Measurements from ENCODE around the gene TMEM190. TPM values are rescaled to one million over a fixed set of nuclear protein-coding genes. Genes with fewer than 3 reads are reported as not detected.
A peak's percentile ranks its signal among the peaks of the same experiment; 100 is the strongest.

Gene TMEM190
- total RNA-seq, 4 donors from 2014 or later: 2.7 TPM; not detected in 3

- no peak for DNase-seq (ENCODE audit: low spot score in 2 of 2)
- no peak for TF ChIP-seq EP300 (IDR thresholded peaks at IDR 0.05)
- TF ChIP-seq POLR2A (IDR thresholded peaks at IDR 0.05): no peak
- TF ChIP-seq CTCF (IDR thresholded peaks at IDR 0.05): no peak
- H3K36me3 ChIP-seq: peaks cover 0 to 56% (median 0%) of the 10 kb centered on the region in 3 donors
- H3K4me1 ChIP-seq: peaks cover 0 to 55% (median 26%) of the 10 kb centered on the region in 4 donors
- H3K9me3 ChIP-seq: no peaks in the 10 kb centered on the region
- WGBS, 2 donors: 64 to 71% methylated on average over 9 of the region's 9 CpGs
- H3K27ac ChIP-seq: no peak overlapping the region
- no peaks in the 10 kb centered on the region for H3K27me3 ChIP-seq
- no peak overlapping the region for H3K4me3 ChIP-seq
Measured at GRCh38 chr19:55344444-55344843, 32.2 kb upstream of the TMEM190 start.

- Histone ChIP-seq H3K27ac (peak overlapping the region in 1 of 4 donors; percentile 47), H3K9me3 (no peaks in the 10 kb centered on the region), H3K4me1 (peaks cover 0 to 52% (median 24%) of the 10 kb centered on the region in 4 donors), H3K27me3 (no peaks in the 10 kb centered on the region), H3K4me3 (no peak overlapping the region), H3K36me3 (peaks cover 0 to 56% (median 0%) of the 10 kb centered on the region in 3 donors)
- TF ChIP-seq EP300 (IDR thresholded peaks at IDR 0.05) (no peak), CTCF (IDR thresholded peaks at IDR 0.05) (no peak), POLR2A (IDR thresholded peaks at IDR 0.05) (no peak)
- no peak for DNase-seq (ENCODE audit: low spot score in 2 of 2)
- WGBS, 2 donors: 76 to 78% methylated on average over 22 of the region's 22 CpGs
Measured at GRCh38 chr19:55345101-55345817, 31.4 kb upstream of the TMEM190 start.

- 76 to 77% methylated on average over 34 to 41 of the region's 43 CpGs for WGBS, 2 donors
- peak overlapping the region in 1 of 4 donors; percentile 56 for H3K27ac ChIP-seq
- peaks cover 0 to 60% (median 0%) of the 10 kb centered on the region in 3 donors for H3K36me3 ChIP-seq
- DNase-seq (ENCODE audit: low spot score in 2 of 2): peak in 1 of 2 donors; percentile 34
- H3K27me3 ChIP-seq: peaks cover 0 to 8% of the 10 kb centered on the region in 2 donors
- peaks cover 0 to 43% (median 16%) of the 10 kb centered on the region in 4 donors for H3K4me1 ChIP-seq
- TF ChIP-seq POLR2A (IDR thresholded peaks at IDR 0.05) (no peak), CTCF (IDR thresholded peaks at IDR 0.05) (no peak), EP300 (IDR thresholded peaks at IDR 0.05) (no peak)
- no peaks in the 10 kb centered on the region for H3K9me3 ChIP-seq
- no peak overlapping the region for H3K4me3 ChIP-seq
Measured at GRCh38 chr19:55345818-55346724, 30.6 kb upstream of the TMEM190 start.

- peaks cover 0 to 58% (median 0%) of the 10 kb centered on the region in 3 donors for H3K36me3 ChIP-seq
- WGBS, 2 donors: 61 to 77% methylated on average over 21 to 29 of the region's 41 CpGs
- H3K9me3 ChIP-seq: no peaks in the 10 kb centered on the region
- TF ChIP-seq CTCF (IDR thresholded peaks at IDR 0.05) (no peak), POLR2A (IDR thresholded peaks at IDR 0.05) (no peak), EP300 (IDR thresholded peaks at IDR 0.05) (no peak)
- H3K4me3 ChIP-seq: no peak overlapping the region
- H3K4me1 ChIP-seq: peaks cover 0 to 35% (median 10%) of the 10 kb centered on the region in 4 donors
- peak overlapping the region in 1 of 4 donors; percentile 6 for H3K27ac ChIP-seq
- peaks cover 0 to 16% of the 10 kb centered on the region in 2 donors for H3K27me3 ChIP-seq
- DNase-seq (ENCODE audit: low spot score in 2 of 2): no peak
Measured at GRCh38 chr19:55346725-55347441, 29.7 kb upstream of the TMEM190 start.

Data from tibial nerve (tissue), 4 donors.